CD4-positive, alpha-beta T cell treated with Interleukin-6 for 4 hours (primary cell): ENCODE measurements around the gene KMT2C.
"Not testable (repeated sequence)": the region's sequence is repeated elsewhere in the genome, so short reads cannot be mapped to it uniquely, and the experiment has no call there.

Experiments used
- DNase-seq: peaks from one replicate; pipeline ENCODE4 v3.0.0-alpha.2; 2020; ENCODE audit warnings: mixed read lengths

KMT2C gene

DNA sequence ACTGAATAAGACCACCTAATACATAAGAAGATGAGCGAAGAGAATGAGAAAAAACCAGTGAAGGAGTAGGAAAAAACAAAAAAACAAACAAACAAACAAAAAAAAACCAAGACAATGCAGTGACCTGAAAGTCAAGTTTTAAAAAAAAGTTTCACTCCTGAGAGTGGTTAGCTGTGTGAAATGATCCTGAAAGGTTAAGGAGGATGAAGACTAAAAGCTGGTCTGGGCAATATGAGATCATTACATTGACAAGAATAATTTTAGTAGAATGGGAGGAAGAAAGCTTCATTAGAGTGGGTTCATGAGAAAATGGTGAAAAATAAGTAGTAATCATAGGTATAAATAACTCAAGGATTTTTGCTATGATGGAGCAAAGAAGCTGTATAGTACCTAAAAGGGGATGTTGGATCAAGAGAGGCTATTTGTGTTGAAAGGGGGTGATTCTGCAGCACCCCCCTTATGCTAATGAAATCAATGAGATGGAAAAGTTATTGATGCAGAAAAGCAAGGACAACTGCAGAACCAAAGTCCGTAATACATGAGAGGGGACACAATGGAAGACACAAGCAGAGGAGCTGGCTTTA lies 80.2 kb downstream of the KMT2C start:
- no peak for DNase-seq

DNA sequence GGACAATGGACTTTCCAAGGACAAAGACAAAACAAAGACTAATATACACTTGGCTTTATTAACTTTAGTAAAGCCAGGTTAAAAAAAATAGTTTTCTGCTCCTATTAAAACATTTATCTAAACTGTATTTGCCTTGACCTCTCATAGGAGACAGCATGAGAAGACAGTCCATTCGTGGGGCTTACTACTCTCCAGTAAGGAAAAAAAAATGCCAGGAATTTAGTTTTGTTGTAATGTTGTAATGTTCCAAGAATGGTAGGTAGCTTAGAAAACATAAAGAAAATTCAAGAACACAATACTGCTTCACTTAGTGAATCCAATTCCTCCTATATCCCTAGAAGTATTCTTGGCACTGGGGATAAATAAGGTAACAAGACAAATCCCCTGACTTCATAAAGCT lies 81.7 kb downstream of the KMT2C start:
- no peak for DNase-seq

DNA sequence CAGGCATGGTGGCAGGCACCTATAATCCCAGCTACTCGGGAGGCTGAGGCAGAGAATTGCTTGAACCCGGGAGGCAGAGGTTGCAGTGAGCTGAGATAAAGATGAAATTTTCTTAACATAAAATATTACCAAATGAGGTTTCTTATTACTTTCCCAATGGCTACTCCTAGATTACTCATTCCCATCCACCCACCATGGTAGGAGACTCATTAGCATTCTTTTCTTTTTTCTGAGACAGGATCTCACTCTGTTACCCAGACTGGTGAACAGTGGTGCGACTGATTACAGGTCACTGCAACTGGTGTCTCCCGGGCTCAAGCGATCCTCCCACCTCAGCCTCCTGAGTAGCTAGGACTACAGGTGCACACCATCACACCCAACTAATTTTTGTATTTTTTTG lies 82.5 kb downstream of the KMT2C start:
- not testable (repeated sequence) for DNase-seq

DNA sequence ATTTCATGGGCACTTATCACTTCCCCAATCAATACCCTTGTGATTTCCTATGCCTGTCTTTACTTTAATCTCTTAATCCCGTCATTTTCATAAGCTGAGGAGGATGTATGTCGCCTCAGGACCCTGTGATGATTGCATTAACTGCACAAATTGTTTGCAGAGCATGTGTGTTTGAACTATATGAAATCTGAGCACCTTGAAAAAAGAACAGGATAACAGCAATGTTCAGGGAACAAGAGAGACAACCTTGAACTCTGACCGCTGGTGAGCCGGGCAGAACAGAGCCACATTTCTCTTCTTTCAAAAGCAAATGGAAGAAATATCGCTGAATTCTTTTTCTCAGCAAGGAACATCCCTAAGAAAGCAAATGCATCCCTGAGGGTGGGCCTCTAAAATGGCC lies 84.1 kb downstream of the KMT2C start:
- DNase-seq: not testable (repeated sequence)

DNA sequence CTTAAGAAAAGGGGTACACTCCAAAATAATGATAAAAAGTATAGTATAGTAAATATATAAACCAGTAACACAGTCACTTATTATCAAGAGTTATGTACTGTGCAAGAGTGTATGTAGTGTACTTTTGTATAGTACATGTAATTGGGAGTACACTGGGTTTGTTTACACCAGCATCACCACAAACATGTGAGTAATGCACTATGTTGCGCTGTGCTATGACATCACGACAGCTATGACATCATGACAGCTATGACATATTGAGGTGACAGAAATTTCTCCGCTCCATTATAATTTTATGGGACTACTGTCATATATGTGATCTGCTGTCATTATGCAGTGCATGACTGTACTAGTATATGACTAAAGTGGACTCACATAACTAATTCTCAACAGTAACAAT lies 84.6 kb downstream of the KMT2C start:
- DNase-seq: no peak

DNA sequence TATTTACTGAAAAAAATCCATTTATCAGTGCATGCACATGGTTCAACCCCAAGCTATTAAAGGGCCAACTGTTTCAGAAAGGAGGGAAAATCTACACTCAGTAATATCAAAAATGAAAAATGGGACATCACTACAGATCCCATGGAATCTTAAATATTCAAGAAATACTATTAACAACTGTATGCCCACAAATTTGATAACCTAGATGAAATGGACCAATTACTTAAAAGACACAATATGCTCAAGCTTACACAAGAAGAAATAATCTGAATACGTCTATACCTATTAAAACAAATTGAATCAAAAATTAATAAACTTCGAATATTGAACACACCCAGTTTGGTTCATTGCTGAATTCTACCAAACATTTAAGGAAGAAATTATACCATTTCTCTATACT lies 87.9 kb downstream of the KMT2C start:
- DNase-seq: no peak

DNA sequence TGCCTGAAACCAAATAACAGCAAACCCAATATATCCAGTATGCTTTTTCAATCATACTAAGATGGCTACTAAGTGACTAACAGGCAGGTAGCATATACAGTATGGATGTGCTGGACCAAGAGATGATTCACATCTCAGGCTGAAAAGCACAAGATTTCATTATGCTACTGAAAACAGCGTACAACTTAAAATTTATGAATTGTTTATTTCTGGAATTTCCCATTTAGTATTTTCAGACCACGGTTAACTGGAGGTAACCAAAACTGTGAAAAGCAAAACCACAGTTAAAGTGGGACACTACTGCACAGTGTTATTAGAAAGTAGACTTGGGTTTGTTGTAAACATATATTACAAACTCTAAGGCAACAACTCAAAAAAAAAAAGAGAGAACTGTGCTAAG lies 91.5 kb downstream of the KMT2C start:
- no peak for DNase-seq

DNA sequence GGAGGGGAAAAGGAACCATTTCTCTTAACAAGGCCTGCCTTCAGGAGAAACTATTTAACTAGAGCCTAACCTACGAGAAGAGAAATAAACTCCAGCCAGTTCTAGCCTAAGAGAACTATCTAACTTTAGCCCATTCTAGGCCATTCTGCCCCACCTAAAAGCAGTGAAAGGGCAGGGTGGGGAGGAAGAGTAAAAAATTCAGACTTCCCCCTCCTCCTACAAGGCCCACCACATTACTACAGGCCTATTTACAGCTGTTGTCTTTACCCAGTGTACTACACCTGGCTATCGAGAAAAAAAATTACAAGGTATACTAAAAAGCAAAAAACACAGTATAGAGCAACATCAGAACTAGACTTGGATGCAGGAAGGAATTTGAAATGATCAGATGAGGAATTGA lies 93.0 kb downstream of the KMT2C start:
- DNase-seq: no peak

DNA sequence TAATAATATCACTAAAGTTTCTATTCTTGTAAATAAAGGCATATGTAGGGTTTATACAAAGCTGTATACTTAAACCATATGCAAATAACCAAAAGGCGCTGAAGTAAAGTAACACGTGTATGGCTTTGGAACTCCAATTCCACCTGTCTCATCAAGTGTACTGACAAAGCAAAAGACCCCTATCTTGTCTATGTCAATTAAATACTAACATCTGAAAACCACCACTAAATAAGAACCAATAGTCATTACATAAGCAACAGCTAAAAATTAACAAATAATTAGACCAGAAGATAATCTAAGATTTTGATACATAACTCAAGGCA lies 93.9 kb downstream of the KMT2C start:
- DNase-seq: no peak

DNA sequence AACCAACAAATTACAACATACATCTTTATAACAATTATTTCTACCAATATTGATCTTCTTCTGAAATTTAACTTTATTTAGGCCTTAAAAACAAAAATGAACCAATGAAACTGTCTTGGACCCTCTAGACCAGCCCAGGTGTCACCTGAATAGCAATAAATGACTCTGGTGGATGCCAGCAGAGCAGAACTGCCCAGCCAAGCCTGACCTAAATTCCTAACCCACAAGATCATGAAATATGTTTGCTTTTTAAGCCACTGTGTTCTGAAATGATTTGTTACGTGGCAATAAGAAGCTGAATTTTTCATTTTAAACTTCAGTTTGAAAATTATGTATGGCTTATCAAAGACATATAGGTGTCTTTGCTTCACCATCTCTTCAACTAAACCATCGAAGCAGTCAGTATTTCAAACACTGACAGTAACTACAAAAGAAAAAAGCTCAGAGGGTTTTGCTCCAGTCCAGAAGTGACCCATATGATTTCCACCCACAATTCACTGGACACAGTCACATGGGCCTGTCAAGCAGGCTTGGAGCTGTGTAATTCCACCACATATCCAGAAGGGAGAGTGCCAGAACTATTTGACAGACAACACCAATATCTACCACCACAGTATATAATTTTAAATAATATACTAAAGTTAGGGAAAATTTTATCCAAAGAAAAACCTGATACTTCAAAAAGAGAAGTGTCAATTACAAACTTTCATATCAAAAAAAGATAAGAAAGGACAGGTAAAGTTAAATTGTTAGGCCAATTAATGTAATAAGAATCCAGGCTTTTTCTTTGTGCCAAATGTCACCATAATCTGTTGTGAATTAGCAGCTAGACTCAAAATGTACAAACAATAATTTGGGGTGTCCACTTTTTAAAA lies 94.5 kb downstream of the KMT2C start:
- no peak for DNase-seq

DNA sequence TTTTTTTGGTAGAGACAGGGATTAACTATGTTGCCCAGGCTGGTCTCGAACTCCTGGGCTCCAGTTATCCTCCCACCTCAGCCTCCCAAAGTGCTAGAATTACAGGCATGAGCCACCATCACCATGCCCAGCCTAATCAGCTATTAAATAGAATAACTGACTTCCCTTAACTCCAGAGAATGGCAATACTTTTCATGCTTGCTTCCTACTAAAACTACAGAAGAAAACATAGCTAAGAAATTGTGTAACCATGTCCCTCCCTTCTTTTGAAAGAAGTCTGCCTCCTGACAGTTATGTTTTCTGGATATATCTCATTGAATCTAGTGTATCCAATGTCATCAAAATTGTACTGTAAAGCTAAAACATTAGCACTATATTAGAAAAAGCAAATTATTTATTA lies 95.6 kb downstream of the KMT2C start:
- no peak for DNase-seq

DNA sequence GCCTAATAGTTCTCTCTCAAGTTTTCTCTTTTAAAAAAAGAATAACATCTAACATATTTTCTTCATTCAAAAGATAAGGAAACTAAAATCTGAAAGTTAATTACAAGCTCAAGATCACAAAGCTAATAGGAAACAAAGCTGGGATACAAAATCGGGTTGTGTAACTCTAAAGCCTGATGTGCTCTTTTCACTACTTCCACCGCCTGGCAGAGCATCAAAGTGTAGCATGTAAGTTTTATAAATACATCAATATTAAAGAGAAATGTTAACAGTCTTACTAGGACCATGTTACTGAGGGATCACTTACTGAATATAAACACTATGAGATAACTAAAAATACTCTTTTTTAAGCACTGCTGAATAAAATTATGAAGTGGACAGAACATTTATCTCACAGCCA lies 97.2 kb downstream of the KMT2C start:
- no peak for DNase-seq

DNA sequence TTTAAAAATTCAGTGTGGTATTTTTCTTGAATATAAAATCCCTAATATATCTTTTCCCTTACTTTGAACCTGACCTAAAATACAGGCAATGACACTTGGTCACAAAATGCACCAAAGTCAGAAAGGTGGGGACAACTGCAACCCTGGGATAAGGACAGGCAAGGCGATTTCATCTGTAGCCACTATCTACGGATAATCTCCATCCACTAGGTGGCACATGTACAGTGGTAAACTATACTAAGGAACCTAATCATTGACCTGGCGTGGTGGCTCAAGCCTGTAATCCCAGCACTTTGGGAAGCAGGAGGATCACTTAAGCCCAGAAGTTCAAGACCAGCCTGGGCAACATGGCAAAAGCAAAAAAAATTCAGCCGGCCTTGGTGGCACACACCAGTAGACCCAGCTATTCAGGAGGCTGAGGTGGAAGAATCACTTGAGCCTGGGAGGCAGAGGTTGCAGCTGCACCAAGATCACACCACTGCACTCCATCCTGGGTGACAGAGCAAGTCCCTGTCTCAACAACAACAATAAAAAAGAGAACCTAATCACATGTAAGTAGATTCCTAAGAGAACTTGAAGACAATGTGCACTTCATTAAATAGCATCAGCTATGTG lies 98.9 kb downstream of the KMT2C start:
- peak; percentile 25 for DNase-seq

DNA sequence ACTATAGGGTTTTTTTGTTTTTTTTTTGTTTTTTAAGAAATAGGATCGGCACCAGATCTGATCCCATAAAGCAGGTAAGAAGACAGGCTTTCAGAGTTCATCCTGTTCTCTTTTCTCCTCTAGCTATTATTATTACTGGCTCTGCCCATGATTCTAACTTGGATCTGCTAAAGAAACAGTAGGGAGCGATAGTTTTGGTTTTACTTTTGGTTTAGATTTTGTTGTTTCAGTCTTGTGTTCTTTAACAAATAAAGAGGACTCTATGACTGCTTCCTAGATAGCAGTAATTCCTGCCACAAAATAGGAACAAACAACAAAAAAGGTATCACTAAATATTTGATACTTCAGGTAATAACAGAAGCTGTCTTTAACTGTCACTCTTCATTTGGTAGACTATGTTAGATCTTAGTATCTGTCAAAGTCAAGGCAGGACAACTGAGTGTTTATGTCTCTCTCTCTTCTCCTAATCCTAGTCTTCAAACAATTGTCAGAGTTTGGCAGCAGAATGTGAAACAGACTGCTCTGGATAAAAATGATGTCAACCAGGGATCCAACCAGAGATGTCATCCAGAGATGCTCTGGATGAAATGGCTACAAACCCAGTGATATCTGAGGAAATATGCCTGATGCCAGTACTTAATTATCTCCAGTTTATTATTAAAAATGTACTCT lies 99.8 kb downstream of the KMT2C start:
- no peak for DNase-seq

DNA sequence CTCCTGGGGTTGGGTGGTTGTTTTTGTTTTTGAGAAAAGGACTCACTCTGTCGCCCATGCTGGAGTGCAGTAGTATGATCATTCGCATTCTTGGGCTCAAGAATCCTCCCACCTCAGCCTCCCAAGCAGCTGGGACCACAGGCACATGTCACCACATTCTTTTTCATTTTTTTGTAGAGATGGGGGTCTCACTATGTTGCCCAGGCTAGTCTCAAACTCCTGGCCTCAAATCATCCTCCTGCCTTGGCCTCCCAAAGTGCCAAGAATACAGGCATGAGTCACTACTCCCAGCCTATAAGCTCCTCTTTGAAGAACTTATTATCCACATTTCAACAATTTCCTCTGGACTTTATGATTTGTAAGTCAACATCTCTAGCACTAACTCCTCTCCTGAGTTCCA lies 102.7 kb downstream of the KMT2C start:
- no peak for DNase-seq

DNA sequence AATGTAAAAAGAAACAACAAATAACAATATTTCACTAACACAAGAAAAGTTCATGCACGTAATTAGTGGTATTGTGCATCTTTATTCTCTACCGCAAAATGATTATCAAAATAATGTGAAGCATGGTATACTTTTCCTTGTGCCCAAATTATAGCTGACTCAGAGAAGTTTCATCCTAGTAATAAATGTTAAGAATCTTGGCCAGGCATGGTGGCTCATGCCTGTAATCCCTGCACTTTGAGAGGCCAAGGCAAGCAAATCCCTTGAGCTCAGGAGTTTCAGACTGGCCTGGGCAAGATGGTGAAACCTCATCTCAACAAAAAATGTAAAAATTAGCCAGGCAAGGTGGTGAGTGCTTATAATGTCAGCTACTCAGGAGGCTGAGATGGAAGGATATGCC lies 105.0 kb downstream of the KMT2C start:
- DNase-seq: no peak

DNA sequence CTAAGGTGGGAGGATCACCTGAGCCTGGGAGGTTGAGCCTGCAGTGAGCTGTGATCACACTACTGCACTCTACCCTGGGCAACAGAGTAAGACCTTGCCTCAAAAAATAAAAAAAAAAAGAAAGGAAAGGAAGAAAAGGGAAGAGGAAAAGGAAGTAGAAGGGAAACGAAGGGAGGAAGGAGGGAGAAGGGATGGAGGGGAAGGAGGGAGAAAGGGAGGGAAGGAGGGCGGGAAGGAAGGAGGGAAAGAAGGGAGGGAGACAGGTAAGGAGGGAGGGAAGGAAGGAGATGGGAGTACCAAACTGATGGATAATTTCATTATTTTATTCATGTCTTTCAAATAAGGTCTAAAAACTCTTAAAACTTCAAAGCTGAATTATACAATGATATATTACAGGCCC lies 106.3 kb downstream of the KMT2C start:
- DNase-seq: no peak

DNA sequence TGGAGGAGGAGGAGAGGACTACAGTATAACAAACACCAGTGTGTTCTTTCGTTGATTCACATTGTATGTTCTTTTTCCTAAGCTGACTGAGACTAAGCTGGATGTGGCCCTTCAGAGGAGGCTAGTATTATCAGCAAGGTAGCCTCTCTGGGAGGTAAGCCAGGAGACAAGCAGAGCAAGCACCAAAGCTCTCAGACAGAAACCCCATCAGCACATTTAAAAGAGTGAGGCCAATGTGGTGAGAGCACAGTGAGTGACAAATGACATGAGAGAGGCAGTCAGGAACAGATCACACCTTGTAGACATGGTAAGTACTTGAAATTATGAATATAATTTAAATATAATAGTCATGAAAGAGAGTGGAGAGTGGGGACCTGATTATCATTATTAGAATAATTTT lies 107.6 kb downstream of the KMT2C start:
- no peak for DNase-seq

DNA sequence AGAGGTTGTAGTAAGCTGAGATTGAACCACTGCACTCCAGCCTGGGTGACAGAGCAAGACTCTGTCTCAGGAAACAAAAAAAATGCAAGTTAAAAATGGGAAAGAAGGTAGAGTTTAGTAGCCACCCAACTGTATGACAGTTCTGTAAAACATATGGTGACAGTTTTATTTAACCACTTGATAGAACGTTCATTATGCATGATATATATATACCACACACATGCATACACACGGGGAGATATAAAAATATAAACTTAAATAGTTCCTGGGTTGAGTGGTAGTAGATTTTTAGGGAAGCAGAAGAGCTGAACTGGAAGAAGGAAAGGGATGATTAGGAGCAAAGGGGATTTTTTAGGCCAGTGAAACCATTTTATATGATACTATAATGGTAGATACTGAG lies 120.0 kb downstream of the KMT2C start:
- DNase-seq: no peak

DNA sequence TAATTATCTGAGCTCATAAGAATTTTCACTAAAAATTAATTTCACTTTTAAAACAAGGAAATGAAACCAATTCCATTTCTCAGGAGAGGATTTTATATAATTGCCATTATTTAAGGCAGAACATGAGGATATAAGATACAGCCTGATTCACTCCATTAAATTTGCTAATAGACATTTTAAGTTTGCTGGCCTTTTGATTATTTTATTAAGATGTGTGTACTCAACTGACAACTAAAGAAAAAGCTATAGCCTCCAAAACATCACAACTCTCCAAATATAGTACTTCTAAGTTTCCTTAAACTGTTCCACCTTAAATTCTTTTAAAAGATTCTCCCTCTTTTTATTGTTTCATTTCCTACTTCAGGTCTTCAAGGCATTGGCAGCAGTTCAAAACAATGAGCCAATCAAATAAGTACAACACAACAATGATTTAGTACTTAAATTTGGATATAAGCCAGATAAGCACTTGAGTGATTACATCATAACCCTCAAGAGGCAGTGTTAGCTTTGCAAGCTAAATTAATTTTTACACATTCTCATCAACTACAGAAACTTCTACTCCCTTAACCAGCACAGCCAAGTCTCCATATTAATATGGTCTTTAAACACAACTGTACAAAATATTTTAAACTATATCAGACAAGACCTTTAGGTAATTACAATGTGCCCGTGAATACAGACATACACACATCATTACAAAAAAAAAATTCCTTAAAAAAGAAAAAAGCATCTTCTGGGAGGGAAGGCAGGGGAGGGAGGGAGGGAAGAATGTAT lies 121.8 kb downstream of the KMT2C start:
- peak; percentile 15 for DNase-seq

DNA sequence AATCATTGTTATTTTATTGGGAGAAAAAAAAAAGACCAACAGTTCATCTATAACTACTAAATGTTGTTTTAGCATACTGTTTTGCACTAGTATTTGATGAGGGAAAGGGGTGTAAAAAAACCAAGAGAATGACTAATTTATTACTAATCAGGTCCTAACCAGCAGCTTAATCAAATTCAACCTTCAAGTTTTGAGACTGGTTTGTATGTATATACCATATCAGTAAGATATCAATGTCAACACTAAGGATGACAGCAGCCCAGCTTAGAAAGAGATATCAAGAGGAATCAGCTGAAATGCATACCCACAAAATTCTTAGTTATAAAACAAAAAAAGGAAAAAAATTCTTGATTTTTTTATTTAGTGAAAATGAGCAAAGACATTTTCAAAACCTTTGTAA lies 122.6 kb downstream of the KMT2C start:
- no peak for DNase-seq

DNA sequence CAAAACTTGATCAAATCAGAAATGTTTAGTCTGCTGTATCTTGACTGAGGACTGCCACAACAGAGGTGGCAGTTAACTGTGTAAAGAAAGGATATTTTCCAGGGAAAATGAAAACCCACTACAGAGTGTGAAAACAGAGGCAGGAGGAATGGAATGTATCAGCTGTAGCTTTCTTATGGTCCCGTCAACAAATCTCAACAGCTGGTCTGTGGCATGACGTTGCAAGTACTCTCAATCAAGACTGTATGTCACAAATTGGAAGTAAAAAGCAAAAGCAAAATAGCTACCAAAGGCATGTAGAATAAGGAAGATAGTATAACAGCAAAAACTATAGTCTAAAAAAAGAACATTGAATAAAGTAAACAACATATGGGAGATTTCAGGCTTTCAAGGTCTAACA lies 123.5 kb downstream of the KMT2C start:
- no peak for DNase-seq

DNA sequence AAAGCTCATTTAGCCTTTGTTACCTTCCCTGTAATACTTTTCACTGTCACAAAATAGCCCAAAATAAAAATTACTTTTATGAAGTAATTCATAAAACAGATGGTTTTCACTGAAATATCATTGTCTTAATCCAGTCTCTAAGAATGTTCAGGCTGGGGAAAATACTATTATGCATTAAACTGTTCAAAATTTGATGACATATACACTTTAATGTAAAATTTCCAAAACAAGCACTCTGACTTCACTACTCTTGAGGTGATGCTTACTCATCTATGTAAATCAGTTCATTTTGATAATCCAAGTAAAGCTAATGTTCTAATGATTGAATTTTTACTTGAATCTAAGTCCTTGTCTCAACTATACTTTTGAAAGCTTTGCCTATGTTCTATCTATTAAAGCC lies 127.9 kb downstream of the KMT2C start:
- DNase-seq: no peak
